ENCODE data around the gene PRKCB. TPM values are rescaled to one million over a fixed set of nuclear protein-coding genes. Genes with fewer than 3 reads are reported as not detected.

The PRKCB gene
- total and polyA plus RNA-seq, 2 experiments from 2014 or later = 0.70 to 0.92 TPM

GRCh38 chr16:23896832-23897821 is 61.3 kb downstream of the PRKCB start:
- WGBS (ENCODE audit: low lambda C conversion rate, missing lambda C conversion rate) = 81% methylated on average over 6 of the region's 6 CpGs
- H3K79me2 ChIP-seq = no peaks in the 10 kb centered on the region
- no peak overlapping the region for H3K4me3 ChIP-seq
- no peaks in the 10 kb centered on the region for H3K9me3 ChIP-seq (ENCODE audit: low read depth)
- H3K27me3 ChIP-seq = no peaks in the 10 kb centered on the region
- no peaks in the 10 kb centered on the region for H3K4me1 ChIP-seq (ENCODE audit: insufficient read depth)
- TF ChIP-seq CTCF (IDR thresholded peaks at IDR 0.05; ENCODE audit: poor library complexity) (no peak), EZH2phosphoT487 (IDR thresholded peaks at IDR 0.05; ENCODE audit: low read depth, severe bottlenecking, unreplicated experiment) (no peak), EZH2 (IDR thresholded peaks at IDR 0.05; ENCODE audit: borderline replicate concordance) (no peak)
- H3K36me3 ChIP-seq (replicated peaks; ENCODE audit: insufficient read depth, low read depth) = no peaks in the 10 kb centered on the region
- no peak overlapping the region for H3K27ac ChIP-seq
- H3K4me2 ChIP-seq = no peak overlapping the region
- H2AFZ ChIP-seq = no peak overlapping the region
- no peaks in the 10 kb centered on the region for H4K20me1 ChIP-seq (ENCODE audit: insufficient read depth, poor library complexity, severe bottlenecking)
- DNase-seq (ENCODE audit: low spot score) = no peak
- H3K9me2 ChIP-seq (replicated peaks; ENCODE audit: insufficient read depth) = no peaks in the 10 kb centered on the region

GRCh38 chr16:23898682-23899430 is 63.1 kb downstream of the PRKCB start:
- Histone ChIP-seq H3K9me3 (ENCODE audit: low read depth) (no peaks in the 10 kb centered on the region), H3K4me2 (no peak overlapping the region), H3K79me2 (no peaks in the 10 kb centered on the region), H4K20me1 (ENCODE audit: insufficient read depth, poor library complexity, severe bottlenecking) (no peaks in the 10 kb centered on the region), H3K4me1 (ENCODE audit: insufficient read depth) (no peaks in the 10 kb centered on the region), H3K36me3 (replicated peaks; ENCODE audit: insufficient read depth, low read depth) (no peaks in the 10 kb centered on the region), H3K9me2 (replicated peaks; ENCODE audit: insufficient read depth) (no peaks in the 10 kb centered on the region), H3K4me3 (no peak overlapping the region), H2AFZ (no peak overlapping the region), H3K27me3 (no peaks in the 10 kb centered on the region), H3K27ac (no peak overlapping the region)
- TF ChIP-seq EZH2 (IDR thresholded peaks at IDR 0.05; ENCODE audit: borderline replicate concordance) (no peak), EZH2phosphoT487 (IDR thresholded peaks at IDR 0.05; ENCODE audit: low read depth, severe bottlenecking, unreplicated experiment) (no peak), CTCF (IDR thresholded peaks at IDR 0.05; ENCODE audit: poor library complexity) (no peak)
- 91% methylated on average over 8 of the region's 8 CpGs for WGBS (ENCODE audit: low lambda C conversion rate, missing lambda C conversion rate)
- no peak for DNase-seq (ENCODE audit: low spot score)

GRCh38 chr16:23899869-23900268 is 64.1 kb downstream of the PRKCB start:
- WGBS (ENCODE audit: low lambda C conversion rate, missing lambda C conversion rate) = 92% methylated on average over 2 of the region's 2 CpGs

More at GRCh38 chr16:23899869-23900268, 64.1 kb downstream of the PRKCB start:
- peaks cover 4% of the 10 kb centered on the region for H3K4me1 ChIP-seq (ENCODE audit: insufficient read depth)
- no peaks in the 10 kb centered on the region for H3K36me3 ChIP-seq (replicated peaks; ENCODE audit: insufficient read depth, low read depth)
- H3K27me3 ChIP-seq = no peaks in the 10 kb centered on the region
- no peaks in the 10 kb centered on the region for H3K9me3 ChIP-seq (ENCODE audit: low read depth)
- no peaks in the 10 kb centered on the region for H3K9me2 ChIP-seq (replicated peaks; ENCODE audit: insufficient read depth)
- no peak overlapping the region for H3K27ac ChIP-seq
- no peak overlapping the region for H3K4me2 ChIP-seq
- no peak overlapping the region for H2AFZ ChIP-seq
- H3K79me2 ChIP-seq = no peaks in the 10 kb centered on the region
- H4K20me1 ChIP-seq (ENCODE audit: insufficient read depth, poor library complexity, severe bottlenecking) = no peaks in the 10 kb centered on the region
- TF ChIP-seq EZH2 (IDR thresholded peaks at IDR 0.05; ENCODE audit: borderline replicate concordance) (no peak), EZH2phosphoT487 (IDR thresholded peaks at IDR 0.05; ENCODE audit: low read depth, severe bottlenecking, unreplicated experiment) (no peak), CTCF (IDR thresholded peaks at IDR 0.05; ENCODE audit: poor library complexity) (no peak)
- no peak overlapping the region for H3K4me3 ChIP-seq
- DNase-seq (ENCODE audit: low spot score) = no peak
